ACC112 (cell line): ENCODE measurements around the gene GUCA2B.

Experiments
- H2AFZ ChIP-seq: fragments of 200-600 bp; sonication (generic); one replicate; pipeline ENCODE4 v1.6.0; 2017; ENCODE audit warnings: antibody characterized with exemption, low read length; ENCODE audit not compliant: unreplicated experiment
- H3K27ac ChIP-seq: fragments of 200-600 bp; sonication (generic); 2 replicates; pipeline ENCODE4 v1.5.1; 2014; ENCODE audit warnings: low read depth, mild to moderate bottlenecking, antibody characterized with exemption, low read length, moderate library complexity
- H3K27me3 ChIP-seq: fragments of 200-600 bp; sonication (generic); 2 replicates; pipeline ENCODE4 v1.6.1; 2014; ENCODE audit warnings: mild to moderate bottlenecking, antibody characterized with exemption, low read length, moderate library complexity, mixed read lengths; ENCODE audit not compliant: insufficient read depth
- H3K36me3 ChIP-seq: fragments of 200-600 bp; sonication (generic); 2 replicates; pipeline ENCODE4 v1.6.1; 2016; ENCODE audit warnings: mild to moderate bottlenecking, antibody characterized with exemption, low read length, moderate library complexity, mixed read lengths; ENCODE audit not compliant: insufficient read depth
- H3K4me1 ChIP-seq: fragments of 200-600 bp; sonication (generic); one replicate; pipeline ENCODE4 v1.6.1; 2016; ENCODE audit warnings: low read length, mixed read lengths; ENCODE audit not compliant: insufficient read depth, unreplicated experiment, control insufficient read depth
- H3K4me3 ChIP-seq: fragments of 200-600 bp; sonication (generic); 2 replicates; pipeline ENCODE4 v1.5.1; 2014; ENCODE audit warnings: mild to moderate bottlenecking, low read depth, low read length
- H3K79me2 ChIP-seq: fragments of 200-600 bp; sonication (generic); one replicate; pipeline ENCODE4 v1.6.0; 2016; ENCODE audit warnings: low read length; ENCODE audit not compliant: control insufficient read depth, unreplicated experiment, insufficient read depth

Gene GUCA2B

GRCh38 chr1:42142894-42143675, 10.1 kb upstream of the GUCA2B start:
- H3K4me1 ChIP-seq: no peaks in the 10 kb centered on the region
- H3K79me2 ChIP-seq: no peaks in the 10 kb centered on the region
- H3K27ac ChIP-seq: no peak overlapping the region
- H2AFZ ChIP-seq: no peak overlapping the region
- no peaks in the 10 kb centered on the region for H3K36me3 ChIP-seq
- H3K4me3 ChIP-seq: no peak overlapping the region
- H3K27me3 ChIP-seq: peaks cover 94% of the 10 kb centered on the region

GRCh38 chr1:42143896-42144710, 9.1 kb upstream of the GUCA2B start:
- Histone ChIP-seq H3K4me1 (no peaks in the 10 kb centered on the region), H3K27ac (no peak overlapping the region), H3K27me3 (peaks cover 94% of the 10 kb centered on the region), H2AFZ (no peak overlapping the region), H3K79me2 (no peaks in the 10 kb centered on the region), H3K4me3 (no peak overlapping the region), H3K36me3 (no peaks in the 10 kb centered on the region)

- Histone ChIP-seq H3K4me1 (no peaks in the 10 kb centered on the region), H3K27me3 (peaks cover 92% of the 10 kb centered on the region), H2AFZ (no peak overlapping the region), H3K27ac (no peak overlapping the region), H3K4me3 (no peak overlapping the region), H3K79me2 (no peaks in the 10 kb centered on the region), H3K36me3 (no peaks in the 10 kb centered on the region)
Observed at GRCh38 chr1:42144711-42145388, 8.4 kb upstream of the GUCA2B start.

GRCh38 chr1:42145389-42145716, 7.9 kb upstream of the GUCA2B start:
- Histone ChIP-seq H3K79me2 (no peaks in the 10 kb centered on the region), H3K27me3 (peaks cover 92% of the 10 kb centered on the region), H2AFZ (no peak overlapping the region), H3K4me3 (no peak overlapping the region), H3K27ac (no peak overlapping the region), H3K36me3 (no peaks in the 10 kb centered on the region), H3K4me1 (no peaks in the 10 kb centered on the region)

- peaks cover 94% of the 10 kb centered on the region for H3K27me3 ChIP-seq
- no peaks in the 10 kb centered on the region for H3K4me1 ChIP-seq
- H3K79me2 ChIP-seq: no peaks in the 10 kb centered on the region
- H3K4me3 ChIP-seq: no peak overlapping the region
- H2AFZ ChIP-seq: no peak overlapping the region
- H3K36me3 ChIP-seq: no peaks in the 10 kb centered on the region
- H3K27ac ChIP-seq: no peak overlapping the region
Observed at GRCh38 chr1:42145764-42146625, 7.2 kb upstream of the GUCA2B start.

- peaks cover 94% of the 10 kb centered on the region for H3K27me3 ChIP-seq
- H3K4me3 ChIP-seq: no peak overlapping the region
- H3K4me1 ChIP-seq: no peaks in the 10 kb centered on the region
- H2AFZ ChIP-seq: no peak overlapping the region
- no peaks in the 10 kb centered on the region for H3K36me3 ChIP-seq
- H3K79me2 ChIP-seq: no peaks in the 10 kb centered on the region
- H3K27ac ChIP-seq: no peak overlapping the region
Observed at GRCh38 chr1:42146626-42147320, 6.4 kb upstream of the GUCA2B start.

GRCh38 chr1:42148166-42148565, 5.0 kb upstream of the GUCA2B start:
- no peaks in the 10 kb centered on the region for H3K79me2 ChIP-seq
- H3K36me3 ChIP-seq: no peaks in the 10 kb centered on the region
- H3K27me3 ChIP-seq: peaks cover 90% of the 10 kb centered on the region
- H3K4me3 ChIP-seq: no peak overlapping the region
- H2AFZ ChIP-seq: no peak overlapping the region
- H3K27ac ChIP-seq: no peak overlapping the region
- H3K4me1 ChIP-seq: no peaks in the 10 kb centered on the region

GRCh38 chr1:42150651-42151050, 2.6 kb upstream of the GUCA2B start:
- H3K4me3 ChIP-seq: no peak overlapping the region
- peaks cover 70% of the 10 kb centered on the region for H3K27me3 ChIP-seq
- no peaks in the 10 kb centered on the region for H3K79me2 ChIP-seq
- H3K36me3 ChIP-seq: no peaks in the 10 kb centered on the region
- H3K4me1 ChIP-seq: no peaks in the 10 kb centered on the region
- no peak overlapping the region for H2AFZ ChIP-seq
- no peak overlapping the region for H3K27ac ChIP-seq

- peaks cover 61% of the 10 kb centered on the region for H3K27me3 ChIP-seq
Observed at GRCh38 chr1:42152119-42152518, 1.1 kb upstream of the GUCA2B start.

GRCh38 chr1:42153624-42154023, 414 bp downstream of the GUCA2B start:
- no peak overlapping the region for H3K4me3 ChIP-seq
- H3K27ac ChIP-seq: no peak overlapping the region
- H2AFZ ChIP-seq: no peak overlapping the region
- H3K27me3 ChIP-seq: peaks cover 46% of the 10 kb centered on the region
- H3K79me2 ChIP-seq: no peaks in the 10 kb centered on the region
- H3K36me3 ChIP-seq: no peaks in the 10 kb centered on the region
- no peaks in the 10 kb centered on the region for H3K4me1 ChIP-seq

More at GRCh38 chr1:42152119-42152518, 1.1 kb upstream of the GUCA2B start:
- Histone ChIP-seq H3K4me1 (no peaks in the 10 kb centered on the region), H3K79me2 (no peaks in the 10 kb centered on the region), H3K4me3 (no peak overlapping the region), H3K27ac (no peak overlapping the region), H3K36me3 (no peaks in the 10 kb centered on the region), H2AFZ (no peak overlapping the region)
